Smooth muscle cell (in vitro differentiated cells): ENCODE results near the gene MBD6. TPM values are rescaled to one million over a fixed set of nuclear protein-coding genes. Genes with fewer than 3 reads are reported as not detected.

Source experiments
- DNase-seq: peaks from one replicate; lab custom pipeline; 2025; ENCODE audit not compliant: unreplicated experiment; lab: John Stamatoyannopoulos, UW
- H2AFZ ChIP-seq: fragments of 200-600 bp; sonication (generic); 2 replicates; pipeline ENCODE4 v1.6.0; 2016; ENCODE audit warnings: antibody characterized with exemption, low read depth, mild to moderate bottlenecking
- H3F3A ChIP-seq: fragments of 200-600 bp; sonication (generic); 2 replicates; pipeline ENCODE4 v1.6.0; 2017; ENCODE audit warnings: antibody characterized with exemption, low read depth
- H3K27ac ChIP-seq: fragments of 200-600 bp; sonication (generic); 2 replicates; pipeline ENCODE4 v1.5.1; 2016; ENCODE audit warnings: low read depth, mild to moderate bottlenecking
- H3K27me3 ChIP-seq: fragments of 200-600 bp; sonication (generic); 2 replicates; pipeline ENCODE4 v1.6.1; 2016; ENCODE audit warnings: low read depth, mild to moderate bottlenecking
- H3K36me3 ChIP-seq: fragments of 200-600 bp; sonication (generic); 2 replicates; pipeline ENCODE4 v1.5.1; 2016; ENCODE audit warnings: low read depth
- H3K4me1 ChIP-seq: fragments of 200-600 bp; sonication (generic); 2 replicates; pipeline ENCODE4 v1.5.1; 2016; ENCODE audit warnings: low read depth
- H3K4me2 ChIP-seq: fragments of 200-600 bp; sonication (generic); 2 replicates; pipeline ENCODE4 v1.6.0; 2016; ENCODE audit warnings: mild to moderate bottlenecking
- H3K4me3 ChIP-seq: fragments of 200-600 bp; sonication (generic); 2 replicates; pipeline ENCODE4 v1.5.1; 2016; ENCODE audit warnings: mild to moderate bottlenecking
- H3K79me2 ChIP-seq: fragments of 200-600 bp; sonication (generic); 2 replicates; pipeline ENCODE4 v1.6.0; 2016; ENCODE audit warnings: low read depth, mild to moderate bottlenecking
- H3K9ac ChIP-seq: fragments of 200-600 bp; sonication (generic); 2 replicates; pipeline ENCODE4 v1.6.0; 2016; ENCODE audit warnings: low read depth
- H3K9me3 ChIP-seq: fragments of 200-600 bp; sonication (generic); replicated peaks from 2 replicates; pipeline ENCODE4 v1.5.1; 2016; ENCODE audit warnings: low read depth
- H4K20me1 ChIP-seq: fragments of 200-600 bp; sonication (generic); 2 replicates; pipeline ENCODE4 v1.6.0; 2016; ENCODE audit warnings: low read depth
- CTCF ChIP-seq: fragments of 200-600 bp; sonication (generic); IDR thresholded peaks from 2 replicates; pipeline ENCODE4 v1.5.1; 2017; ENCODE audit warnings: borderline replicate concordance, mild to moderate bottlenecking, antibody characterized with exemption; ENCODE audit not compliant: insufficient read depth, poor library complexity, severe bottlenecking
- WGBS: methylation state at CpG from one replicate; pipeline ENCODE4 v1.1.7; 2016; ENCODE audit warnings: low lambda C conversion rate; 5-methylcytosine and 5-hydroxymethylcytosine counted together
- polyA plus RNA-seq: library from polyadenylated mRNA; unstranded; fragments of >200 nt; fragmentation: Nextera tagmentation; extraction: Ambion mirVana; gene quantifications from 2 replicates; pipeline ENCODE4 v1.2.1, GENCODE V29; 2016
- total RNA-seq: library from RNA; depleted of rRNA; stranded (reverse); fragments of >200 nt; gene quantifications from 2 replicates; pipeline ENCODE4 v1.2.3, GENCODE V29; 2014

Gene MBD6
- total and polyA plus RNA-seq, 2 experiments from 2014 or later: 3.7 to 11.7 TPM

- Histone ChIP-seq H3K27me3 (no peaks in the 10 kb centered on the region), H3F3A (peaks cover 70% of the 10 kb centered on the region), H3K4me3 (no peak overlapping the region), H3K79me2 (peaks cover 31% of the 10 kb centered on the region), H3K9me3 (no peaks in the 10 kb centered on the region), H2AFZ (no peak overlapping the region), H3K9ac (no peak overlapping the region), H3K4me2 (no peak overlapping the region), H3K27ac (peak overlapping the region; percentile 98), H3K4me1 (peaks cover 10% of the 10 kb centered on the region), H3K36me3 (peaks cover 5% of the 10 kb centered on the region), H4K20me1 (peaks cover 50% of the 10 kb centered on the region)
- TF ChIP-seq CTCF: no peak
- no peak for DNase-seq
- WGBS: 96% methylated on average over 9 of the region's 9 CpGs
These were observed 7.8 kb upstream of the MBD6 start for GRCh38 chr12:57514720-57515407.

- no peak for DNase-seq
- Histone ChIP-seq H3K27me3 (no peaks in the 10 kb centered on the region), H3K4me1 (peaks cover 10% of the 10 kb centered on the region), H3K4me2 (no peak overlapping the region), H3K9ac (no peak overlapping the region), H3K9me3 (no peaks in the 10 kb centered on the region), H4K20me1 (peaks cover 47% of the 10 kb centered on the region), H3K27ac (peak overlapping the region; percentile 98), H3K79me2 (peaks cover 31% of the 10 kb centered on the region), H3K36me3 (peaks cover 5% of the 10 kb centered on the region), H3F3A (peaks cover 70% of the 10 kb centered on the region), H3K4me3 (no peak overlapping the region), H2AFZ (no peak overlapping the region)
- TF ChIP-seq CTCF: no peak
- 97% methylated on average over 3 of the region's 3 CpGs for WGBS
These were observed 7.2 kb upstream of the MBD6 start for GRCh38 chr12:57515408-57515933.

GRCh38 chr12:57515934-57516541 is 6.6 kb upstream of the MBD6 start:
- Histone ChIP-seq H3K9me3 (no peaks in the 10 kb centered on the region), H3K27ac (peak overlapping the region; percentile 98), H3K36me3 (peaks cover 5% of the 10 kb centered on the region), H4K20me1 (peaks cover 47% of the 10 kb centered on the region), H2AFZ (no peak overlapping the region), H3K27me3 (no peaks in the 10 kb centered on the region), H3K4me3 (no peak overlapping the region), H3F3A (peaks cover 67% of the 10 kb centered on the region), H3K4me2 (no peak overlapping the region), H3K4me1 (peaks cover 12% of the 10 kb centered on the region), H3K9ac (no peak overlapping the region), H3K79me2 (peaks cover 27% of the 10 kb centered on the region)
- no peak for DNase-seq
- TF ChIP-seq CTCF: no peak
- 86% methylated on average over 11 of the region's 11 CpGs for WGBS
